Measurements from ENCODE around the gene CFAP97D2. TPM values are rescaled to one million over a fixed set of nuclear protein-coding genes. Genes with fewer than 3 reads are reported as not detected.
A peak's percentile ranks its signal among the peaks of the same experiment; 100 is the strongest.
"Not testable (repeated sequence)": the region's sequence is repeated elsewhere in the genome, so short reads cannot be mapped to it uniquely, and the experiment has no call there.

Gene CFAP97D2
- total RNA-seq, 2 donors from 2014 or later = not detected

DNA sequence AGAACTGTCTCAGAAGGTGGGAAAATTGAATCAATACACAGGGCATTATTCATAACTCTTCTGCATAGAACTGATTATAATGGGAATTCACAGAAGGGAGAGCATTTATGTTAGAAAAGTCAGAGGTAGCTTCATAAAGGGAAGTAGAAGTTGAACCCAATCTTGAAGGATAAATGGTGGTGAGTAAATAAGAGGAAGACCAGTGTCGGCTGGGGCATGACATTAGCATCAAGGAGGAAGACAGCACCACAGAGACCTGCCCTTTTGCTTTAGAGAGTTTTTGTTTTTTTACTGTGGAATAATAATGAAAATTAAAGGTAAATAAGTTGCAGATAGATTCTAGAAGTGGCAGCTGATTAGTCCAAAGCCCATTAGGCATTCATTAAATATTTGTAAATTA lies 77.5 kb downstream of the CFAP97D2 start:
- intact Hi-C loops (cut with DNase I) = no loop called here
- no peak for ATAC-seq
- DNase-seq = no peak

DNA sequence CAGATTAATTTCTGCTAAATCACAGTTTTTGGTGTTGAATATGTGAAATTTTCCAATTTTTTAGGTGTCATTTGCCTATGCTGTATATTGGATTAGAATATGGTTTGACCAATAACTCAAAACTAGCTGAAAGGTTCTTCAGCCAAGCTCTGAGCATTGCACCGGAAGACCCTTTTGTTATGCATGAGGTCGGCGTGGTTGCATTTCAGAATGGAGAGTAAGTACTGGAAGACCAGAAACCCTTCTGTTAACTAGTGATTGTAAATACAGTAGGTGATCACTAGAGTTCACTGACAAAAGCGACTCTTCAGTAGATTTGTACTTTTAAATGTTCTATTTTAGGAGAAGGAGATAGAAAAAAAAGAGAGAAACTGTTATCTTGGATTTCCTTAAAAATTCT lies 78.0 kb downstream of the CFAP97D2 start:
- intact Hi-C loops (cut with DNase I) = no loop called here
- ATAC-seq (no peak), DNase-seq (no peak)

GRCh38 chr13:114258589-114258988 lies 79.5 kb downstream of the CFAP97D2 start:
- DNase-seq (no peak), ATAC-seq (no peak)
- intact Hi-C loops (cut with DNase I) = no loop called here

DNA sequence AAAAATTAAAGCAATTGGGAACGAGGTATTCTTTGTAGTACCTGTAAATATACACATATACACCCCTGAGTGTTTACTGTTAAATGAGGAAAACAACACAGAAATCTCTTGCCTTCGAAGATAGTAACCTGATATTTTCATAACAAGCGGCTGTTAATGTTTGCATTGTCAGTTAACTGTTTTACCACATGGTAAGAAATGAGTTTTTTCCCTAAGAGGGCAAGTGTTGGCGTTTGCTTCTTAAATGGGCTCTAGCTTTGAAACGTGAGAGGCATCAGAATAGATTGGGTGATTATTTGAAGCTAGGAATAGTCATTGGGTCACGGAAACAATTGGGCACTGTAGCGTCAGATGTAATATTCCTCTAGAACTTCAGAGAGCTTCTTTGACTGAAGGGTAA lies 80.3 kb downstream of the CFAP97D2 start:
- ATAC-seq (no peak), DNase-seq (no peak)
- intact Hi-C loops (cut with DNase I) = no loop called here

DNA sequence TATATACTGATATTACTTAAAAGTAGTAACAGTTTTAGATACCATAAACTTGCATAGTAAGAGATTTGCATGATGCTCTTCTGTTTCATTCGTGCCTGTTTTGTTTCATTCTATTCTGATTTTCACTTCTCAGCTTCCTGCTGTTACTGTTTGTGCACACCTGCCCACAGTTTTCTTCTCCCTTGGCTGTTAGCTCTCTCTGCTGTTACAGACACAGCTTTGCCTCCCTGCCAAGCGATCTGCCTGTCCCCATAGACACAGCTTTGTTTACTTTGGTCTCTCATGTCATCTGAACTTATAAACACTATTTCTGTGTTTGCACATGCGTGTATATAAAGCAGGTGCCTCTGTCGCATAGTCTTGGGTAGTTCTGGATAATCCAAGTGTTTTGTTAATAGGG lies 80.9 kb downstream of the CFAP97D2 start:
- DNase-seq = no peak
- intact Hi-C loops (cut with DNase I) = no loop called here
- ATAC-seq = no peak

DNA sequence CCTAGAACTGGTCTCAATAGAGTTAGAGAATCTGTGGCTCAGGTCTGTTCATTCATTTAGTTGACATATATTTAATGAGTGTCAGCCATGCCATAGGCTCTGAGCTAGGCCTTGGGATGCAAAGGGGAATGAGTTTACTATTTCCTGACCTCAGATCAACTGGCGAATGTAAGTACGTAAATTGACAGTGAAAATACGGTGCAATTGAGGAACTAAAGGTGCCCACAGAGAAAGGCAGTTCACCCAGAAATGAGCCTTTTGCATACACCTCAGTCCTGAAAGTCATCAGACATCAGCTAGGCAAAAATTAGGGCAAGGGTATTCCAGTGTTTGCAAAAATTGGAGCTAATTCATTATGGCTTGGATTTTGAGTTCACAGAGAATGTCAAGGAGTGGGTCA lies 81.8 kb downstream of the CFAP97D2 start:
- ATAC-seq (no peak), DNase-seq (no peak)
- intact Hi-C loops (cut with DNase I) = no loop called here

GRCh38 chr13:114261328-114261965 lies 82.4 kb downstream of the CFAP97D2 start:
- ATAC-seq (peak; percentile 70 to 79), DNase-seq (no peak)
- intact Hi-C loops (cut with DNase I) = no loop called here

GRCh38 chr13:114263578-114263977 lies 84.5 kb downstream of the CFAP97D2 start:
- ATAC-seq (no peak), DNase-seq (no peak)
- intact Hi-C loops (cut with DNase I) = no loop called here

- ATAC-seq; DNase-seq; intact Hi-C loops (cut with DNase I): not testable (repeated sequence)
Observed at GRCh38 chr13:114264313-114264712, 85.3 kb downstream of the CFAP97D2 start.

DNA sequence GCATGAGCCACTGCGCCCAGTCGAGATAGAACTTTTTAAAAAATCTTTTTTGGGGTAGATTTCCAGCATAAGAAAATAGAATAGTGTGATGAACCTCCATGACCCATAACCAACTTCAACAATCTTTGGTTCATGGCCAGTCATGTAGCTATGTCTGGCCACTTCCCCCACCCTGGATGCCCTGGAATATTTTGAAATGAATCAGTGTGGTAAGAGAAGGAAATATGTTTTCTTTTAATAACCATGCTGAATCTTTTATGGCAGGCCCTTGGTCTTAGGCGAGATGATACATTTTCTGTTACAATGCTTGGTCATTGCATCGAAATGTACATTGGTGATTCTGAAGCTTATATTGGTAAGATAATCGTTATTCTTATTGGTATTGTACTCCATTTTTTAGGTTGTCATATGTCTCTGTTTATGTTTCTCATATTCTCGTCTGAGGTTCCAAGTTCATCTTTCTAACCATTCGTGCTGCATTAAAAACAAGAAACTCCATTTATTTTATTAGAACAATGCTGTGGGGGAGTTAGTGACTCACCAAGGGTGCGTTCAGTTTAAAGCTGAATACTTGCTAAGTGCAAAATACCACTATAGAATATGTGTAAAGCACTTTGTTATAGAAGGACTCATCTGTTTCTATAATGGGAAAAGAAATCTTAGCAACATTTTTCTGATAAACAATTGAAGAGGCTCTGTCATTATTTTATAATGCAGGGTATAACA lies 86.0 kb downstream of the CFAP97D2 start:
- intact Hi-C loops (cut with DNase I) = no loop called here
- DNase-seq = no peak
- no peak for ATAC-seq

DNA sequence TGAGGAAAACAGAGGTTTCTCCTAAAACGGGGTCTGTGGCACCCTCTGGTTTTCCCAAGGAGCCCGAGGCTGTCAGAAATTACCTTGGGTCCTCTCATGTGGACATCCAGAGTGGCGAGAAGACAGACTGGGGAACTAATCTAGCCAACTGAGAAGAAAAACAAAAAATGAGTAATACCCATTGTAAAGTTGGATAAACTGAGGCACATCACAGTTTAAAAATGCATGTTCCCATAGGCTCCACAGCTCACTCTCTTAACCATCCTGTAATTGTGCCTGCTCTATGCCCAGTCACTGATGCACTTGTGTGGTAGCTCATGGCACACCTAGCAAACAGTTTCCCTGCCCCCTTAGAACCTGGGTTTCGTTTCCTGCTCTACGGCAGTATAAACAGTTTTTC lies 87.2 kb downstream of the CFAP97D2 start:
- intact Hi-C loops (cut with DNase I) = no loop called here
- no peak for DNase-seq
- ATAC-seq = no peak

- ATAC-seq = no peak
- no peak for DNase-seq
- intact Hi-C loops (cut with DNase I) = no loop called here
Observed at GRCh38 chr13:114268344-114269280, 89.6 kb downstream of the CFAP97D2 start.

- no peak for DNase-seq
- no peak for ATAC-seq
- intact Hi-C loops (cut with DNase I) = no loop called here
Observed at GRCh38 chr13:114269281-114269770, 90.3 kb downstream of the CFAP97D2 start.

Small RNAs within 50 kb of the gene (microRNA-seq; reads per million reads assigned to microRNA genes)
- gene MIR548AR = 0 reads per million in 2 donors

Other genes with a start within 250 kb of the CFAP97D2 start
- 1 to 10 TPM in 1 of 2 donors, under 1 TPM in 1; 0.65 to 1.4 TPM for gene C13orf46, start 205.2 kb upstream of the CFAP97D2 start, total RNA-seq
- gene RASA3, start 46.6 kb upstream of the CFAP97D2 start, total RNA-seq = 10 to 100 TPM; 19.9 to 20.1 TPM
- 10 to 100 TPM; 37.9 to 38.9 TPM for gene CDC16, start 55.6 kb downstream of the CFAP97D2 start, total RNA-seq
- 10 to 100 TPM; 22.2 to 28.0 TPM for gene UPF3A, start 102.3 kb downstream of the CFAP97D2 start, total RNA-seq
- 10 to 100 TPM; 11.5 to 12.0 TPM for gene CHAMP1, start 135.2 kb downstream of the CFAP97D2 start, total RNA-seq